WERI-Rb-1 (cell line): ENCODE results near the gene LYG2.
"Not testable (repeated sequence)": the region's sequence is repeated elsewhere in the genome, so short reads cannot be mapped to it uniquely, and the experiment has no call there.

Experiments
- DNase-seq: peaks from one replicate; pipeline ENCODE4 v3.0.0-alpha.2; 2020
- H3K27ac ChIP-seq: fragments of 250-450 bp; sonication (Bioruptor Pico); 2 replicates; pipeline ENCODE4 v1.5.1; 2020; ENCODE audit warnings: mild to moderate bottlenecking, moderate library complexity
- H3K27me3 ChIP-seq: fragments of 250-450 bp; sonication (Bioruptor Pico); 2 replicates; pipeline ENCODE4 v1.5.1; 2021; ENCODE audit warnings: mild to moderate bottlenecking, low read depth, moderate library complexity; ENCODE audit not compliant: insufficient read depth, severe bottlenecking
- H3K36me3 ChIP-seq: fragments of 250-450 bp; sonication (Bioruptor Pico); 2 replicates; pipeline ENCODE4 v1.5.1; 2020; ENCODE audit warnings: mild to moderate bottlenecking, moderate library complexity
- H3K4me3 ChIP-seq: 2 replicates; pipeline ENCODE4 v1.5.1; 2011; ENCODE audit warnings: low read depth, mild to moderate bottlenecking, control low read depth, low read length
- H3K9me3 ChIP-seq: fragments of 250-450 bp; sonication (Bioruptor Pico); 2 replicates; pipeline ENCODE4 v1.5.1; 2021; ENCODE audit warnings: mild to moderate bottlenecking, moderate library complexity; ENCODE audit not compliant: severe bottlenecking
- CTCF ChIP-seq: IDR thresholded peaks from 2 replicates; pipeline ENCODE4 v1.5.1; 2011; ENCODE audit warnings: low read depth, mild to moderate bottlenecking, control low read depth, inconsistent platforms, low read length

Gene LYG2

GRCh38 chr2:99278793-99279291, 23.4 kb upstream of the LYG2 start:
- no peak for TF ChIP-seq CTCF
- Histone ChIP-seq H3K4me3 (no peak overlapping the region), H3K27me3 (no peaks in the 10 kb centered on the region), H3K27ac (no peak overlapping the region), H3K9me3 (no peaks in the 10 kb centered on the region), H3K36me3 (no peaks in the 10 kb centered on the region; the same call in 1 of the 2 replicates)
- no peak for DNase-seq

- not testable (repeated sequence) for H3K36me3 ChIP-seq, H3K9me3 ChIP-seq, H3K27me3 ChIP-seq, H3K27ac ChIP-seq, H3K4me3 ChIP-seq, DNase-seq
Observed at GRCh38 chr2:99278195-99278765, 22.8 kb upstream of the LYG2 start.

- no peaks in the 10 kb centered on the region for H3K36me3 ChIP-seq
- no peak overlapping the region for H3K4me3 ChIP-seq
- no peak for DNase-seq
- TF ChIP-seq CTCF, result no peak
- H3K27ac ChIP-seq, result no peak overlapping the region
- no peaks in the 10 kb centered on the region for H3K27me3 ChIP-seq
- H3K9me3 ChIP-seq, result no peaks in the 10 kb centered on the region
Observed at GRCh38 chr2:99275882-99276281, 20.4 kb upstream of the LYG2 start.

GRCh38 chr2:99261242-99261641, 5.8 kb upstream of the LYG2 start:
- DNase-seq, result no peak
- no peaks in the 10 kb centered on the region for H3K27me3 ChIP-seq
- H3K9me3 ChIP-seq, result no peaks in the 10 kb centered on the region
- no peak overlapping the region for H3K4me3 ChIP-seq
- H3K27ac ChIP-seq, result no peak overlapping the region
- no peak for TF ChIP-seq CTCF
- H3K36me3 ChIP-seq, result no peaks in the 10 kb centered on the region

GRCh38 chr2:99260184-99260583, 4.7 kb upstream of the LYG2 start:
- Histone ChIP-seq H3K27me3 (no peaks in the 10 kb centered on the region), H3K9me3 (no peaks in the 10 kb centered on the region), H3K27ac (no peak overlapping the region), H3K4me3 (no peak overlapping the region), H3K36me3 (no peaks in the 10 kb centered on the region)
- TF ChIP-seq CTCF, result no peak
- DNase-seq, result no peak

- no peaks in the 10 kb centered on the region for H3K9me3 ChIP-seq
- no peak overlapping the region for H3K4me3 ChIP-seq
- H3K36me3 ChIP-seq, result no peaks in the 10 kb centered on the region
- H3K27me3 ChIP-seq, result no peaks in the 10 kb centered on the region
- TF ChIP-seq CTCF, result no peak
- H3K27ac ChIP-seq, result no peak overlapping the region
- no peak for DNase-seq
Observed at GRCh38 chr2:99259465-99259864, 4.0 kb upstream of the LYG2 start.
